ENCODE data around the gene DNAJB9.

Gene DNAJB9

DNA sequence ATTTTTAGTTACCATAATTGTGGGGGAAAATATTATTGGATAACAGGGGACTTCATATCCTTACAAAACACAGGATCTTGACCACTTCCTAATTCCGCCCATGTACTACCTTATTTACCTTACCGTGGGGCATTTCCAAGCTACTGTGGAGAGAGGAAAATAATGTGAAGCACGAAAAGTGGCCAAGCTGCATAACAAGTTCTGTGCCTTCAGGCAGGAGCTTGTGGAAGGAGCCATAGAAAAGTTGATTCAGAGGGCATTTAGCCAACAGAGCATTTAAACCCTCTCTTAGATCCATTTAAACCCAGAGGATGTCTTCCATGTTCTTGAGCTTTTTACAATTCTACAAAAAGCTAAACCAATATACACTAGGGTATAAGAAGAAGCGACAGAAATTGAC, 41.6 kb downstream of the DNAJB9 start:
- no peak for DNase-seq

DNA sequence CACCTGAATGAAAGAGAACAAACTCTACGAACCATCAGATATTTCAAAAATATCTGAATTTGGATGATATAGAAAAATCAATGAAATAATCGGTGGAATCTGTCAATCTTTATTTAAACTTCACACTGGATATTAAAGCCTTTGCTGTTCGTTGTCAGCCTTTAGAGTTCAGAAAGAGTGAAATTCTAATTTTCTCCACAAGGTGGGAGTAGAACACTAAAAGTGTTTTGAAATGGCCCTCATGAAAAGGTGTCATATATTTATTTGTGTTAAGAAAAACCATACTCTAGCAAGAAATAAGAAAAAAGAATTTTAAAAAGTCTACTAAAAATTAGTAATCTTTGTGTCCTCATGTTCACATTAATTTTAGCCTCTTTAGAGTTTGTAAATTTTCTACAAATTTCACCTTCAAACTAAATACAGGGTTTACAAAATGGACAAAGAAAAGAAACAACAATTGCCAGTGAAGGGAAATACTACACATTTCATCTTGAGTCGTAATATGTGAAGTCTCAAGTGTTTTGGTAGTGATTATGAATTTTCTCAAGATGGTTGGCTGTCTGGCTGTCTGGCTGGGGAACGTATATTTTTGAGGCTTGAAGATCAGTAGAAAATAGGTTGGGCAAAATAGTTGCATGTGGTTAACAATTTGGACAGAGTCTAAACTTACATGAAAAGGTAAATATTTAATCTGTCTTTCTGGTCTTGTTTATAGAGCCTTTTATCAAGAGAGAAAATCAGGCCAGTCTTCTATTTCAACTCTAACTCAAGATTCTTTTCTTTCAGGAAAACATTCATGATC, 43.7 kb downstream of the DNAJB9 start:
- DNase-seq, result no peak

DNA sequence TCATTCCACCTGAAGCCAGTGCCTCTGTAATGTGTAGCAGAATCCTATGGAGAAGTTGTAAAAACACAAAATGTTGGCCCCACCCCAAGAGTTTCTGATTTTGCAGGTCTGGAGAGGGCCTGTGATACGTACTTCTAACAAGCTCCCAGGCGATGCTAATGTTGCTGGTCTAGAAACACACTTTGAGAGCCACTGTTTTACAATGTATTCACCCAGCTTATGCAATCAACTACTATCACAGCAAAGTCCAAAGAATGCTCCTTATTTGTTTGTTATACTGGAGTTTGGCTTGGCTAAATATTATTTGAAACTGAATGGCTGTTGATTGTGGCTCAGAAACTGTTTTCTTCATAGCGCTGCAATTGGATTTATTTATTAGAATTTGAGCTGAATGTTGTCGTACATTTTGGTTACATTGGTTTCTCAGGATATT, 44.3 kb downstream of the DNAJB9 start:
- DNase-seq, result no peak

- no peak for DNase-seq
Measured at GRCh38 chr7:108614896-108615295, 45.2 kb downstream of the DNAJB9 start.

- no peak for DNase-seq
Measured at GRCh38 chr7:108618056-108618455, 48.4 kb downstream of the DNAJB9 start.

DNA sequence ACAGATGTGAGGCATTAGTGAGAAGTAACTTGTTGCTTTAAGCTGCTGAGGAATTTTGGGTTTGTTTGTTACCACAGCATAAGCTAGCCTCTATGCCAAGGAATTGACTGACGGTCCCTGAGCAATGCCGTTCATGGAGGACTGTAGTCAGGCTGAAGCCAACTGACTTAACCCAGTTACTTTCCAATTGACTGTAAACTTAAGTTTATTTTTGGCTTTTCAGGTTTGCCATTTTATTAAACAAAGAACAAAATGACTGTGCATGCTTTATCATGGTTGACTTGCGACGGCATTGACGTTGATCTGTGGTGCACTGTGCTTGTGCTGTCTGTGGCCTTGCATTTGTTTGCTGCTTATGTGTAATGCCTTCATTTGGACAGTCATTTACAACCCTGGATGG, 53.5 kb downstream of the DNAJB9 start:
- no peak for DNase-seq

Measured in GDM1 (cell line).